NCI-H524 treated with DMSO at 0.1 percent for 48 hours (cell line): ENCODE results near the gene MYBPC3.
A peak's percentile ranks its signal among the peaks of the same experiment; 100 is the strongest.
"Not testable (repeated sequence)": the region's sequence is repeated elsewhere in the genome, so short reads cannot be mapped to it uniquely, and the experiment has no call there.

Source experiments
- DNase-seq: peaks from one replicate; lab custom pipeline; 2025; lab: John Stamatoyannopoulos, UW

Gene MYBPC3

DNA sequence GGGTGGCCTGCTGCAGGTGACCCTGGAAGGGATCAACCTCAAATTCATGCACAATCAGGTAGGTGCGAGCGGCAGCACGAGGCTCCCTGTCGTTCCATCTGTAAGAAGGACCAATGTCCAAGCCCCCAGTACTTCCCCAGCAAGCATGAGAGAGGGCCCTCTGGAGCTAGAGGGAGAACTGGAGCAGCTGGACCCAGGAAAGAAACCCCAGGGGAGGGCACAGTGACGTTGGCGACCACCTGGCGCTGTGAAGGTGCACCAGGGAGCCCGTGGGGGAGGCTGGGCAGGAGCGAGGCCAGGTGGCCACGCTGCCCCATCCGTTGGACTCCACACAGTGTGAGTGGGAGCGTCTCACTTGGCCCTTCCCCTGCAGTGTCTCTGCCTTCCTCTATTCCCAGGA, 28.0 kb downstream of the MYBPC3 start:
- DNase-seq: no peak

GRCh38 chr11:47318166-47318565, 34.3 kb downstream of the MYBPC3 start:
- no peak for DNase-seq

- no peak for DNase-seq
Measured at GRCh38 chr11:47317064-47317828, 35.3 kb downstream of the MYBPC3 start.

DNA sequence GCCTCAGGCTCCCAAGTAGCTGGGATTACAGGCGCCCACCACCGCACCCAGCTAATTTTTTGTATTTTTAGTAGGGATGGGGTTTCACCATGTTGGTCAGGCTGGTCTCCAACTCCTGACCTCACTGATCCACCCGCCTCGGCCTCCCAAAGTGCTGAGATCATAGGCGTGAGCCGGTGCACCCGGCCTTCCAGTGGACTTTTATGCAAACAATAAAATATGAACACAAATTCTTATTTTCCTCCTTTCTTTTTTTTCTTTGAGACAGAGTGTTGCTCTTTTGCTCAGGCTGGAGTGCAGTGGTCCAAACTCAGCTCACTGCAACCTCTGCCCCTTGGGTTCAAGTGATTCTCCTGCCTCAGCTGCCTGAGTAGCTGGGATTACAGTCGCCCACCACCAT, 36.0 kb downstream of the MYBPC3 start:
- not testable (repeated sequence) for DNase-seq

DNA sequence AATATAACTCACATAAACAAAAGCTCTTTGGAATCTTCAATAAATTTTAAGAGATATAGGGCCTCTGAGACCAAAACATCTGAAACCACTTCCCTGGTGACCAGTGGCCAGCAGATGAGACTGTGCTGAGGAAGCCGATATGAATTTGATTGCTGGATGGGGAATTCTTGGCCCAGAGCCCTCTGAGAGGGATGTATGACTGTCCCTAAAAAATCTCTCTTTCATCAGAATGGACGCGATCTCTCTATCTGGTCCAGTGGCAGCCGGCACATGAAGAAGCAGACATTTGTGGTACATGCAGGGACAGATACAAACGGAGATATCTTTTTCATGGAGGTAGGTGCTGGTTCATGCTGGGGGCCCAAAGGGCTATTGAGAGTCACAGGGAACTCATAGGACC, 37.5 kb downstream of the MYBPC3 start:
- DNase-seq: no peak

DNA sequence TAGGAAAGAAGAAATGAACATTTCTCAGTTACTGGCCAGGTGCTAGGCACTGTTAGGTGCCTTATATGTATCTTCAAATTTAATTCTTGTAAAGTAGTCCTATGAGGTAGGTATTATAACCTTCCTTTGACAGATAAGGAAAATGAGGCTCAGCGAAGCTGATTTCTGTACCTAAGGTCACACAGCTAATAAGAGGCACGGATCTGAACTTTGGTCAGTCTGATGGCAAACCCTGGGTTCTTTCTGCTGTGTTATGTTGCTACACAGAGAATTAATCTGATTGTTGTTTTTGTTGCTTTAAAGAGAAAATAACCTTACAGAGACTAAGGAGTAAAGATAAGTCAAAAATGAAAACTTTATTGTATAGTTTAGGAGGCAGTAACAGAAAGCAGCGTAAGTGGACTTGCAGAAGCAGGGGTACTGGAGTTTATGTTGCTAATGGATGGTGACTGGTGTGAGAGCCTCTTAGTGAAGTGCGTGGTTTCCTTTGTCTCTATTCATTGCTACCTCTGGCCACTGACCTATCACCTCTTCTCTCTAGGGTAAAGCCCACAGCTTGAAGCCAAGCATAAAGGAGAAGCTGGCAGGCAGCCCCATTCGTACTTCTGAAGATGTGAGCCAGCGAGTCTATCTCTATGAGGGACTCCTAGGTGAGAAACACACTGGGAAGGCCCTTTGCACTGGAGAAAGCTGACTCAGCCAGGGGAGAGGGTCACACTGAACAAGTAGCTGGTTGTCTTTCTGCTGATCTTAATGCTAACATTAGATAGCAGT, 44.3 kb downstream of the MYBPC3 start:
- no peak for DNase-seq

- peak; percentile 68 for DNase-seq
Measured at GRCh38 chr11:47306484-47306844, 46.0 kb downstream of the MYBPC3 start.

DNA sequence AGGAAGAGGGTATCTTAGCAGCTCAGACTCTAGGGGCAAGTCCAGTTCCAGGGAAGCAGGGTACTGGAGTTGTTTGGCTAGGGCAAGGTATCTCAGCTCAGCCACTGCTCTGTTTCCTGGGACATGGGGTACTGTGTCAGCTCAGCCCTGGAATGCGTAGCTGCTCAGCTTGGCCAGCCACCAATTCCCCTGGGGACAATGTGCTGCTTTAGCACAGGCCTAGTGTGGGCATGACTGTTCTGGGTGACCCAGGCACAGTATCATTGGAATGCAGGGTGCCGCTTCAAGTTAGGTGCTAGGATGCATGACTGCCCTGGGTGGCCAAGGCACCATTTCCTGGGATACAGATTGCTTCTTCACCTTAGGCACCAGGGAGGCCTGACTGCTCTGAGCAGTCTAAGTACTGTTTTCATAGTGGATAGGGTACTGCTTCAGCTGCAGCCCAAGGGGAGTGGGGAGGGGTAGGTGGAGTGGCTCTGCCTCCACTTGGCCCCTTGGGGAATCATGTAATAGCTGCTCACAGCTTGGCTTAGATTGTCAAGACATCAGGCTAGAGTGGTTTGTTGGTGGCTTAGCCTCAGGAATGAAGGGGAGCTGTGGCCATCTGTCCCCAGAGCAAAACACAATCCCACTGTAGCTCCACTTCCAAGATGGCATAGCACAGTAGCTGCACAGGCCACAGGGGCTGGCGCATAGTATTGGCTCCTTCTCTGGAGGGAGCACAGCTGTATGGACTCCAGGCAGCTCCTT, 46.6 kb downstream of the MYBPC3 start:
- DNase-seq: peak; percentile 86

GRCh38 chr11:47302853-47303252, 49.6 kb downstream of the MYBPC3 start:
- no peak for DNase-seq

- no peak for DNase-seq
Measured at GRCh38 chr11:47299078-47299477, 53.4 kb downstream of the MYBPC3 start.

- no peak for DNase-seq
Measured at GRCh38 chr11:47296045-47296444, 56.5 kb downstream of the MYBPC3 start.

DNA sequence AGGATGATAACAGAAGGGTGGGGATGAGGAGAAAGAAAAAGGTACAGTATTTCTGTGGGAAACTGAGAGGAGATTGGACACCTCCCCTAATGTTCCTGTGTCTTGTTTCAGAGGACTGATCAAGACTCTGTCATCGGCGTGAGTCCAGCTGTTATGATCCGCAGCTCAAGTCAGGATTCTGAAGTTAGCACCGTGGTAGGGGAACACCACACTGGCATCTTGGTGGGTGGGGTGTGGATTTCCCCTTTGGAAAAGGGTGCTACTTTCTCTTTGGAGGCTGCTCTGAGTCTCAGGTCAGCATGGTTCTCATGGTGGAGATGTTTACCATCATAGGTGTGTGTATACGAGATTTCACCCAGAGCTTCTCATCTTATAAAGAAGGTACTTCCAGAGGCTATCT, 57.1 kb downstream of the MYBPC3 start:
- DNase-seq: no peak

DNA sequence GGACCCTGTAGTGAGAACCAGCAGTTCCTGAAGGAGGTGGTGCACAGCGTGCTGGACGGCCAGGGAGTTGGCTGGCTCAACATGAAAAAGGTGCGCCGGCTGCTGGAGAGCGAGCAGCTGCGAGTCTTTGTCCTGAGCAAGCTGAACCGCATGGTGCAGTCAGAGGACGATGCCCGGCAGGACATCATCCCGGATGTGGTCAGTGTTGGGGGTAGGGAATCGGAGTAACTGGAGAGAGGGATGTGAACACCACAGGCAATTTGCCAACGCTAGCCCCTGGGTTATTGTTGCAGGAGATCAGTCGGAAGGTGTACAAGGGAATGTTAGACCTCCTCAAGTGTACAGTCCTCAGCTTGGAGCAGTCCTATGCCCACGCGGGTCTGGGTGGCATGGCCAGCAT, 62.6 kb downstream of the MYBPC3 start:
- DNase-seq: no peak

DNA sequence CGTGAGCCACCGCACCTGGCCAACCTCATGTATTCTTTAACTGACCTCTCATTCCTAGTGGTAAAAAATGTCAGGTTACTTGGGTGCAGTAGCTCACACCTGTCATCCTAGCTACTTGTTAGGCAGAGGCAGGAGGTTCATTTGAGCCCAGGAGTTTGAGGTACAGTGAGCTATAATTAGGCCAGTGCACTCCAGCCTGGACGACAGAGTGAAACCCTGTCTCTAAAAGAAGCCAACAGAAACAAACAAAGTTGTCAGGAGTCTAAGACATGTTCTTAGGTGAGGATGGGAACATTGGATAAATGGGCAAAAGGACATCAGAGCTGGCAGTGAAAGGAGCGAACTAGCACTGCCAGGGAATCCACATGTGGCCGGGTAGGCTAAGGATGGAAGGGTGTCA, 64.4 kb downstream of the MYBPC3 start:
- DNase-seq: no peak

- no peak for DNase-seq
Measured at GRCh38 chr11:47285969-47286770, 66.3 kb downstream of the MYBPC3 start.

DNA sequence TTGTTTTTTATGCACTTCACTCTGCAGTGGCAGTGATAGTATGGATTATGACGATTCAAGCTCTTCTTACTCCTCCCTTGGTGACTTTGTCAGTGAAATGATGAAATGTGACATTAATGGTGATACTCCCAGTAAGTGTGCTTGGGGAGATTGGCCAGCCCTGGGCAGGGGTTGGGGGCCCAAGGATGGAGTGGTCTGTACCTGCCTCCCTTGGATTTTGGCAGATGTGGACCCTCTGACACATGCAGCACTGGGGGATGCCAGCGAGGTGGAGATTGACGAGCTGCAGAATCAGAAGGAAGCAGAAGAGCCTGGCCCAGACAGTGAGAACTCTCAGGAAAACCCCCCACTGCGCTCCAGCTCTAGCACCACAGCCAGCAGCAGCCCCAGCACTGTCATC, 68.4 kb downstream of the MYBPC3 start:
- DNase-seq: no peak

- DNase-seq: no peak
Measured at GRCh38 chr11:47282462-47282861, 70.0 kb downstream of the MYBPC3 start.
